Activated T-cell treated with anti-CD3 and anti-CD28 coated beads for 48 hours (primary cell): Measurements from ENCODE around the gene DYNC1LI2.
"Not testable (repeated sequence)": the region's sequence is repeated elsewhere in the genome, so short reads cannot be mapped to it uniquely, and the experiment has no call there.

Experiments used
- DNase-seq: peaks from one replicate; pipeline ENCODE4 v3.0.0-alpha.2; 2020; ENCODE audit warnings: low read depth

The DYNC1LI2 gene

GRCh38 chr16:66751303-66751991, at the start of gene DYNC1LI2:
Gene DYNC1LI2, minus strand, starts transcription at chr16:66751609. Its CDS starts 18 bp downstream, at chr16:66751591.
- peak; percentile 82 for DNase-seq

- no peak for DNase-seq
Measured at GRCh38 chr16:66800856-66801255, 49.4 kb upstream of the DYNC1LI2 start.

- no peak for DNase-seq
Measured at GRCh38 chr16:66798161-66798560, 46.8 kb upstream of the DYNC1LI2 start.

DNA sequence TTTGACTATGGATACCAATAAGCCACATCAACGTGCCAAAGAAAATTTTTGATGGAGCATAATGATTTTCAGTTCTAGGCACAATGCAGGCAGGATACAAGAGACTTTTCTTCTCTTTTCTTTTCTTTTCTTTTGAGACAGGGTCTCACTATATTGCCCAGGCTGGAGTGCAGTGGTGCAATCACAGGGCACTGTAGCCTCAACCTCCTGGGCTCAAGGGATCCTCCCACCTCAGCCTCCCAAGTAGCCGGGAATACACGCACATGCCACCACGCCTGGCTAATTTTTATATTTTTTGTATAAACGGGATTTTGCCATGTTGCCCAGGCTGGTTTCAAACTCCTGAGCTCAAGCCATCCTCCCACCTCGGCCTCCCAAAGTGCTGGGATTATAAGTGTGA, 42.6 kb upstream of the DYNC1LI2 start:
- DNase-seq: not testable (repeated sequence)

GRCh38 chr16:66790130-66790733, 38.8 kb upstream of the DYNC1LI2 start:
- DNase-seq: no peak

DNA sequence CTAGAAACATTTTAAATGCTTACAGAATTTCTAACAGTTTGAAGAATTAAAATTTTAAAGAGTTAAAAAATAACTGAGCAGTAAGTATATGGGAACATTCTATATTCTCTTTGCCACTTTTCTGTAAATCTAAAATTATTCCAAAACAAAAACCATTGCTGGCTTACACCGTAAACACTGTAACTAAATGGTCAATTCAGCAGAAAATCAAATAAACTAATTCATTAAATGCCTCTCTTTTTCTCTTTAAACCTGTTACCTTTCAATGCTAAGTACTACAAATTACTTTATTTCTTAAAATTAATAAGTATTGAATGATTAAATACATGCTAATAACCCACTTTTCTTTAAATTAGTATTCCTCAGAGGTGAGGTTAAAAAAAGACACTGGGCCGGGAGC, 36.0 kb upstream of the DYNC1LI2 start:
- no peak for DNase-seq

DNA sequence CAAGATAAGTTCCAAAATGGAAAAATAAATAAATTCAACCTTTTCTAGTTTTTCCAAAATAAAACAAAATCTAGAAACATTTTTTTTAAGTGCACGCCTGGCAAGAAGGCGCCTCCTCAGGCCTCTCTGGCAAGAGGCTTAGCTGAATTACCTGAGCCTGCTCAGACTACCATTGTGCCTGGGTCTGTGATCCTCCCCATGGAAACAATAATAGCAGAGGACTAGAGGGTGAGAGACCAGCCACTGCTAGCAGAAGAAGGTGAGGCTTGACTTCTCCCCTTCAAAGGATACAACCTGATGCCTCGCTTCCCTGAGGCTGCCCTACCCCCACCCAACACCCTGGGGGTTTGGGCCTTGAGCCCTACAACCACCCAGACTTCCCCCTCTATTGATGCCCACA, 35.1 kb upstream of the DYNC1LI2 start:
- no peak for DNase-seq

GRCh38 chr16:66776457-66776856, 25.0 kb upstream of the DYNC1LI2 start:
- DNase-seq: no peak

GRCh38 chr16:66774981-66775380, 23.6 kb upstream of the DYNC1LI2 start:
- DNase-seq: no peak

- no peak for DNase-seq
Measured at GRCh38 chr16:66758086-66758485, 6.7 kb upstream of the DYNC1LI2 start.

GRCh38 chr16:66754819-66755218, 3.4 kb upstream of the DYNC1LI2 start:
- no peak for DNase-seq

GRCh38 chr16:66754211-66754610, 2.8 kb upstream of the DYNC1LI2 start:
- DNase-seq: no peak

- DNase-seq: no peak
Measured at GRCh38 chr16:66752958-66753357, 1.5 kb upstream of the DYNC1LI2 start.

GRCh38 chr16:66752379-66752778, 970 bp upstream of the DYNC1LI2 start:
- DNase-seq: no peak

DNA sequence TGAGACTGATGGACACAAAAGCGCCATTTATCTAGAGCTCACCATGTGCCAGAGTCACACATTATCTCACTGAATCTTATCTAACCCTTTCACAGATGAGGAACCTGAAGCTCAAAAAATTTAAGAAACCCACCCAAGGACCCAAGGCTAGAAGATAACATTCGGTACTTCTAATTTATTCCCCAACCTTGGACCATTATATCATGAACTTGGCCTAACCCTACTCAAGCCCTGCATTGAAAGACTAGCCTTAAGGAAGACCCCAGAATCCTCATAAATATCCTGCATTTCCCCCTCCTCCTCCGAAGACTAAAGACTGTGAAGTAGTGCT, 548 bp upstream of the DYNC1LI2 start:
- no peak for DNase-seq

DNA sequence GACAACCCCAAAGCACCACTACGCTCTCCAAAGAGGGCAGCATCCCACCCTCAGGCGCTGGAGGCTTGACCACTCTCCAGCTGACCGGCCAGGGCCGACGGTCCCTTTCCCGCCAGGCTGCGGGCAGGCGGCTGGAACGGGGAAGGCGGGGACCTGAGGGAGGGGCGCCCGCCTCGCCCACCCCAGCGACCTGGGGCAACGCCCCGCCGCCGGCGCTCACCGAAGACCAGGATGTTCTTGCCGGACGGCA, 431 bp downstream of the DYNC1LI2 start:
- no peak for DNase-seq

- DNase-seq: no peak
Measured at GRCh38 chr16:66750279-66751052, 943 bp downstream of the DYNC1LI2 start.

GRCh38 chr16:66746682-66747081, 4.7 kb downstream of the DYNC1LI2 start:
- no peak for DNase-seq

GRCh38 chr16:66746048-66746447, 5.4 kb downstream of the DYNC1LI2 start:
- DNase-seq: no peak

DNA sequence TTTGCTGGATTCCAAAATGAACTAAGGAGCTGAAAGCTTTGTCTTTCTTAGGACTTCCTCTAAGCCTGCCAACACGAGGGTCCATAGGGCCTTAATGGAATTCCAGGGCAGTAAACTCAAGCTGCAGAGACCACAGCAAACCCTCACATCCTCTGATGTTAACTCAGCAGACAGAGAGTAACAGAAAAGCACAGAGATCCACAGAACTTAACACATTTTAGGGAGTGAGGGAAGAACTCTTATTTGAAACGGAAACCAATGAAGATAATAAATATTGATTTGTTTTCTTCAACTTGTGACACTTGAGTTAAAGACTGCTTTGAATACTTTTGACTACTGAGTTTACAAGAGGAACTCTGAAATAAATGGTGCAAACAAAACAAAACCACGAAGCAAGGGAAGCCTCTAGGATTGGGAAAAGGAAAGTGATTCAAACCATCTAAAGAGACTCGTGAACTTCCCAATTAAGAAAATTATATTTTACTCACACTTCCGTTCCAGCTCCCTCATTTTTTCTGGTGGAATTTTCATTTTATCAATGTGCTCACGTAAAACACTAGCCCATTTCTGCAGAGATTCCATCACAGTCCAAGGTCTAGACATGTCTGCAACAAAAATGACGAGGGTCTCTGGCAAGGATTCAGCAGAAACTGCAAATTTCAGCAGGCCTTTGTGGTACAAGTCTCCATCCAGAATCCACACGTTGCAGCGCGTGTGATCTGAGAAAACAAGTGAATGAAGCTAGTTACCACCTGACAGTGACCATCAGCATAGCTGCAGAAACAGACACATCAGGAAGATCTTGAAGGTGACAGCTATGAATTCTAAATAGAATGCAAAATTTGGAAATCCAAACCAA, 9.2 kb downstream of the DYNC1LI2 start:
- DNase-seq: no peak

DNA sequence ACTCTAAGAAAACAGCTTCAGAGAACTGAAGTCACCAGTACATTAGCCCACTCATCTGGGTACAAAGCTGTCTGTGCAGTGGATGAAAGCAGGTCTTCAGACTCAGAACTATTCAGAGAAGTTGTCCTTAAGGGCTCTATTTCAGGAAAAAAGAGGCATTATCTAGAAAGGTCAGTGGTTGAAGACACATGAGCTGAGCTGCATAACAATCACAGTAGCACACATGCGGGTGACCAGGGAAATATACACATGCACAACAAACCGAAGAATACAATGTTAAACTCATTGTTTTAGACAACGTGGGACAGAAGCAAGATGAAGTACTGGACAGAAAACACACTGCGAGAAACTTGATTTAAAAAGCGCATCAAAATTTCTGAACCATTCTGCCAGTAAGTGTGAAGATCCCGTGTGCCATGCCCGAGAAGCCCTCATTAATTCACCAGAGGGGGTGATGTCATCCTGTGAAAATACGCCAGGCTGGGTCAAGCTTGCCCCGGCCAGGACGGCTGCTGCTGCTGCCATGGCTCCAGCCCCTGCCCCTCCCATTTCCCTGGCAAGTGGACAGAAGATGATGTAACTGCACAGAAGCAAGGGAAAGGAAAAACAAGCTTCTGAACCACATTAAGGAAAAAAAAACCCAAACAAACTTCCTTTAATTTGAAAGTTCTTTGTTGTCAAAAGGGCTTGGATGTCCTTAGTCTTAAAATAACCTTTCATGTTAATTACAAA, 10.1 kb downstream of the DYNC1LI2 start:
- DNase-seq: no peak

- DNase-seq: no peak
Measured at GRCh38 chr16:66740533-66740932, 10.9 kb downstream of the DYNC1LI2 start.
